Measurements from ENCODE around the gene RANBP2. TPM values are rescaled to one million over a fixed set of nuclear protein-coding genes. Genes with fewer than 3 reads are reported as not detected.

Gene RANBP2
- total RNA-seq, 1 experiment from 2014 or later, result 69.5 TPM

GRCh38 chr2:108701806-108702205, 17.5 kb upstream of the RANBP2 start:
- POLR2A ChIA-PET, result no interaction called here
- TF ChIP-seq YY1 (IDR thresholded peaks at IDR 0.05; ENCODE audit: extremely low read depth, insufficient replicate concordance, low read depth, low read length), result no peak
- no peak for TF ChIP-seq POLR2A (IDR thresholded peaks at IDR 0.05; ENCODE audit: borderline replicate concordance, extremely low read depth, insufficient read depth, insufficient read length)
- no peak for TF ChIP-seq EGR1 (IDR thresholded peaks at IDR 0.05; ENCODE audit: low read depth)
- no peak for TF ChIP-seq ZNF274 (IDR thresholded peaks at IDR 0.05; ENCODE audit: low read depth, low read length)
- TF ChIP-seq FOSL1 (IDR thresholded peaks at IDR 0.05; ENCODE audit: low read depth), result no peak
- no peak for TF ChIP-seq JUND (IDR thresholded peaks at IDR 0.05)
- no peak for TF ChIP-seq SP1 (IDR thresholded peaks at IDR 0.05; ENCODE audit: low read depth)
- no peak for TF ChIP-seq CBX3 (IDR thresholded peaks at IDR 0.05; ENCODE audit: low read depth)
- TF ChIP-seq EZH2 (IDR thresholded peaks at IDR 0.05), result no peak
- TF ChIP-seq CEBPB (IDR thresholded peaks at IDR 0.05; ENCODE audit: low read depth), result no peak
- no peak for TF ChIP-seq REST (IDR thresholded peaks at IDR 0.05; ENCODE audit: low read depth)
- no peak for TF ChIP-seq EZH2phosphoT487 (IDR thresholded peaks at IDR 0.05; ENCODE audit: borderline replicate concordance)
- TF ChIP-seq ATF3 (IDR thresholded peaks at IDR 0.05), result no peak
- no peak for TF ChIP-seq SIN3A (IDR thresholded peaks at IDR 0.05; ENCODE audit: low read depth)
- no peak for TF ChIP-seq SRF (IDR thresholded peaks at IDR 0.05; ENCODE audit: low read depth)
- H4K20me1 ChIP-seq (ENCODE audit: insufficient read depth), result no peaks in the 10 kb centered on the region
- CTCF ChIA-PET, result no interaction called here
- H3K27me3 ChIP-seq (ENCODE audit: insufficient read depth, low read length), result no peaks in the 10 kb centered on the region
- no peak overlapping the region for H3K4me3 ChIP-seq (replicated peaks in 1 of 2; ENCODE audit: low read depth in 1 of 2, low read length in 2 of 2)
- ATAC-seq, result no peak
- no TSS peak for BruUV-seq (replicated peaks)
- H3K4me1 ChIP-seq (ENCODE audit: control insufficient read depth in 1 of 2, insufficient read depth in 2 of 2, low read length in 2 of 2), result no peaks in the 10 kb centered on the region
- H3K79me2 ChIP-seq (ENCODE audit: insufficient read depth, low read length), result no peaks in the 10 kb centered on the region
- no peak for DNase-seq (ENCODE audit: low read depth, low spot score)
- H3K36me3 ChIP-seq (ENCODE audit: control insufficient read depth in 1 of 2, insufficient read depth in 2 of 2, low read length in 2 of 2), result no peaks in the 10 kb centered on the region
- RAD21 ChIA-PET (ENCODE audit: low non-redundant PET in 1 of 2, low total read pairs in 2 of 2, uncharacterized antibody in 2 of 2, unreplicated experiment in 2 of 2), result no interaction called here
- no peak overlapping the region for H2AFZ ChIP-seq (ENCODE audit: low read depth, low read length, poor library complexity, severe bottlenecking)
- intact Hi-C loops (cut with micrococcal nuclease), result no loop called here
- no peaks in the 10 kb centered on the region for H3K9me2 ChIP-seq (ENCODE audit: insufficient read depth)
- no peak overlapping the region for H3K4me2 ChIP-seq (ENCODE audit: low read length)
- no peak overlapping the region for H3K27ac ChIP-seq (ENCODE audit: low read depth, low read length)
- H3K9ac ChIP-seq (ENCODE audit: low read length), result no peak overlapping the region
- no peaks in the 10 kb centered on the region for H3K9me3 ChIP-seq (ENCODE audit: control insufficient read depth in 1 of 2, insufficient read depth in 1 of 2, low read depth in 1 of 2, low read length in 2 of 2)
